OCI-LY7 (cell line): ENCODE measurements around the gene HIF1A. TPM values are rescaled to one million over a fixed set of nuclear protein-coding genes. Genes with fewer than 3 reads are reported as not detected.

Source experiments
- BruUV-seq: library from RNA; stranded (reverse); fragments of 400-500 nt; replicated peaks from 2 replicates; lab custom pipeline; 2021; lab: Mats Ljungman, UMichigan
- CTCF ChIA-PET: fragments of 300-600 bp; sonication (Branson Sonifier 250); formaldehyde crosslinking; loops from one replicate; lab custom pipeline; 2022; ENCODE audit warnings: antibody characterized with exemption; ENCODE audit not compliant: unreplicated experiment; lab: Charles Lee
- POLR2A ChIA-PET: fragments of 300-600 bp; sonication (Branson Sonifier 250); formaldehyde crosslinking; loops from one replicate; lab custom pipeline; 2022; ENCODE audit warnings: antibody characterized with exemption; lab: Charles Lee
- DNase-seq: peaks from one replicate; pipeline ENCODE4 v3.0.0-alpha.2; 2015; ENCODE audit warnings: low spot score
- H2AFZ ChIP-seq: fragments of 200-600 bp; sonication (generic), shearing (Covaris generic); 2 replicates; pipeline ENCODE4 v1.6.1; 2014; ENCODE audit warnings: mild to moderate bottlenecking, antibody characterized with exemption, low read length, moderate library complexity
- H3K27ac ChIP-seq: fragments of 200-600 bp; sonication (generic); 2 replicates; pipeline ENCODE4 v1.5.1; 2014; ENCODE audit warnings: mixed run types, low read depth, mild to moderate bottlenecking, moderate library complexity, low read length, inconsistent platforms; ENCODE audit not compliant: poor library complexity, severe bottlenecking
- H3K36me3 ChIP-seq: fragments of 200-600 bp; sonication (generic); 2 replicates; pipeline ENCODE4 v1.6.1; 2014; ENCODE audit warnings: mild to moderate bottlenecking, antibody characterized with exemption, low read length, moderate library complexity, mixed read lengths; ENCODE audit not compliant: insufficient read depth
- H3K4me1 ChIP-seq: fragments of 200-600 bp; sonication (generic); 2 replicates; pipeline ENCODE4 v1.5.1; 2014; ENCODE audit warnings: mild to moderate bottlenecking, low read length; ENCODE audit not compliant: insufficient read depth, poor library complexity, severe bottlenecking
- H3K4me2 ChIP-seq: fragments of 200-600 bp; sonication (generic); 2 replicates; pipeline ENCODE4 v1.6.1; 2014; ENCODE audit warnings: mild to moderate bottlenecking, low read length
- H3K4me3 ChIP-seq: fragments of 200-600 bp; sonication (generic); 2 replicates; pipeline ENCODE4 v1.5.1; 2014; ENCODE audit warnings: mild to moderate bottlenecking, low read depth, low read length; ENCODE audit not compliant: poor library complexity, severe bottlenecking
- H3K79me2 ChIP-seq: fragments of 200-600 bp; sonication (generic); 2 replicates; pipeline ENCODE4 v1.6.1; 2016; ENCODE audit warnings: low read depth, mild to moderate bottlenecking, low read length, moderate library complexity, mixed read lengths; ENCODE audit not compliant: insufficient read depth
- H3K9me2 ChIP-seq: fragments of 200-600 bp; sonication (generic); 2 replicates; pipeline ENCODE4 v1.6.1; 2016; ENCODE audit warnings: mild to moderate bottlenecking, low read length, mixed read lengths; ENCODE audit not compliant: insufficient read depth
- H3K9me3 ChIP-seq: fragments of 200-600 bp; sonication (generic); 2 replicates; pipeline ENCODE4 v1.6.1; 2014; ENCODE audit warnings: mild to moderate bottlenecking, mixed run types, low read length, mixed read lengths
- H4K20me1 ChIP-seq: fragments of 200-600 bp; sonication (generic); 2 replicates; pipeline ENCODE4 v1.6.1; 2014; ENCODE audit warnings: mild to moderate bottlenecking, antibody characterized with exemption, low read length, moderate library complexity, mixed read lengths; ENCODE audit not compliant: insufficient read depth
- CTCF ChIP-seq: fragments of 200-600 bp; sonication (generic); conservative IDR thresholded peaks from 2 replicates; pipeline ENCODE4 v1.5.1; 2014; ENCODE audit warnings: mild to moderate bottlenecking, antibody characterized with exemption, low read length, moderate library complexity, mixed read lengths
- EZH2phosphoT487 ChIP-seq: fragments of 200-600 bp; sonication (generic); IDR thresholded peaks from 2 replicates; pipeline ENCODE4 v1.6.1; 2018; ENCODE audit warnings: low read depth, borderline replicate concordance, mild to moderate bottlenecking, mixed run types, antibody characterized with exemption, low read length, moderate library complexity, mixed read lengths
- intact Hi-C: fragments of 100-400 bp; cut with micrococcal nuclease; formaldehyde crosslinking; loops from one replicate; pipeline ENCODE4 v1.10.0; 2022; ENCODE audit not compliant: unreplicated experiment
- total RNA-seq, 2 experiments: library from RNA; depleted of rRNA in 1 of 2; stranded (reverse); fragments of >200 nt in 1 of 2; shearing (Covaris generic) in 1 of 2; gene quantifications; 2 replicates each; pipeline ENCODE4 v1.2.3, GENCODE V29; 2014 to 2022

HIF1A gene
- total RNA-seq, 2 experiments from 2014 or later: 71.7 to 88.1 TPM

- no peak for TF ChIP-seq EZH2phosphoT487
- no peak for TF ChIP-seq CTCF
- Histone ChIP-seq H3K4me2 (peak overlapping the region; percentile 91), H3K79me2 (peaks cover 53% of the 10 kb centered on the region), H2AFZ (no peak overlapping the region), H3K9me2 (no peaks in the 10 kb centered on the region), H3K4me1 (peaks cover 36% of the 10 kb centered on the region), H3K4me3 (peak overlapping the region; percentile 92), H3K9me3 (no peaks in the 10 kb centered on the region), H3K36me3 (peaks cover 60% of the 10 kb centered on the region), H4K20me1 (peaks cover 11% of the 10 kb centered on the region; the same call in 1 of the 2 replicates), H3K27ac (no peak overlapping the region)
- CTCF ChIA-PET: no interaction called here
- DNase-seq: no peak
- POLR2A ChIA-PET: interaction anchor here (0.5 to 5.6 kb wide), 11 partner anchors 11 to 294 kb away, joined by 3 to 55 read pairs (median 4); no protein-coding TSS in a partner anchor
- BruUV-seq: no TSS peak
- intact Hi-C loops: no loop called here
Observed at GRCh38 chr14:61765225-61765943, 70.1 kb downstream of the HIF1A start.

DNA sequence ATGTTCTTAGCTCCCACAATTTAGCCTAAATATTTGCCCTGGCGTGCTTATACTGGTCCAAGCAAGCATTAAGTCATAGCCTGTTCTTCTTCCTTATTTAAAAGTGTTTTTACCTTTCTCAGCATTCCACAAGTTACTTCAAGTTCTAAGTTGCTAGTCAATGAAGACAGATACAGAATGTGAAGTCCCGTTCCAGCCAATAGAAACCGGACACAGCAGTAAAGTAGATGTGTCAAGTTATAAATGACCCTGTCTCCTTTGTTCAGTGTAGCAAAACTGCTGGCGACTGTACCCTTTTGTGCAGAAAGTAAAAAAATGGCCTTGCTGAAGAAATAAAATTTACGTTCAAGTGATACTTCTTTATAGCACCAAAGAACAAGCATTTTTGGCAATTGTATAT, 70.8 kb downstream of the HIF1A start:
- intact Hi-C loops: no loop called here
- peaks cover 36% of the 10 kb centered on the region for H3K4me1 ChIP-seq
- DNase-seq: no peak
- ChIA-PET CTCF (no interaction called here), POLR2A (interaction anchor here (0.8 to 5.6 kb wide), 4 partner anchors 17 to 234 kb away, joined by 4 to 51 read pairs (median 4); no protein-coding TSS in a partner anchor)
- H3K79me2 ChIP-seq: peaks cover 53% of the 10 kb centered on the region
- TF ChIP-seq EZH2phosphoT487 (no peak), CTCF (no peak)
- H3K4me2 ChIP-seq: peak overlapping the region; percentile 91
- peaks cover 11% of the 10 kb centered on the region; the same call in 1 of the 2 replicates for H4K20me1 ChIP-seq
- peaks cover 67% of the 10 kb centered on the region for H3K36me3 ChIP-seq
- H3K4me3 ChIP-seq: no peak overlapping the region
- no peak overlapping the region for H3K27ac ChIP-seq
- no TSS peak for BruUV-seq
- H2AFZ ChIP-seq: no peak overlapping the region
- H3K9me2 ChIP-seq: no peaks in the 10 kb centered on the region
- no peaks in the 10 kb centered on the region for H3K9me3 ChIP-seq

GRCh38 chr14:61768240-61768639, 72.9 kb downstream of the HIF1A start:
- Histone ChIP-seq H3K4me1 (peaks cover 28% of the 10 kb centered on the region), H3K9me3 (no peaks in the 10 kb centered on the region), H3K79me2 (peaks cover 43% of the 10 kb centered on the region), H3K4me3 (no peak overlapping the region), H4K20me1 (peaks cover 10% of the 10 kb centered on the region; the same call in 1 of the 2 replicates), H3K9me2 (no peaks in the 10 kb centered on the region), H3K36me3 (peaks cover 88% of the 10 kb centered on the region), H3K27ac (no peak overlapping the region), H3K4me2 (no peak overlapping the region), H2AFZ (no peak overlapping the region)
- ChIA-PET POLR2A (no interaction called here), CTCF (no interaction called here)
- BruUV-seq: no TSS peak
- TF ChIP-seq CTCF: no peak
- no peak for TF ChIP-seq EZH2phosphoT487
- intact Hi-C loops: no loop called here
- DNase-seq: no peak
